Heart right ventricle (tissue), 16 donors: ENCODE data around the gene HHIPL1. TPM values are rescaled to one million over a fixed set of nuclear protein-coding genes. Genes with fewer than 3 reads are reported as not detected.

Source experiments
- ATAC-seq, 8 donors: fragments of 200-7000 bp; cut with Tn5 transposase; one replicate each; pipeline ENCODE4 v1.9.1; 2020; ENCODE audit warnings: mild to moderate bottlenecking in 8 of 8, moderate library complexity in 8 of 8, moderate number of reproducible peaks in 1 of 8
- DNase-seq, 2 donors: peaks; one replicate each; pipeline ENCODE4 v3.0.0-alpha.2; 2020
- H3K27ac ChIP-seq, 10 donors: fragments of 200-600 bp; sonication (generic) in 2 of 10; one replicate each; pipeline versions ENCODE4 v1.5.0 to v1.8.0; 2020 to 2022; ENCODE audit warnings: mild to moderate bottlenecking in 3 of 10
- H3K27me3 ChIP-seq, 7 donors: fragments of 200-600 bp; one replicate each; pipeline ENCODE4 v1.8.0; 2021 to 2022; ENCODE audit warnings: mild to moderate bottlenecking in 2 of 7
- H3K36me3 ChIP-seq, 9 donors: fragments of 200-600 bp; sonication (generic) in 1 of 9; one replicate each; pipeline versions ENCODE4 v1.5.0 to v1.8.0; 2020 to 2022; ENCODE audit warnings: mild to moderate bottlenecking in 2 of 9
- H3K4me1 ChIP-seq, 9 donors: fragments of 200-600 bp; sonication (generic) in 1 of 9; one replicate each; pipeline versions ENCODE4 v1.5.0 to v1.8.0; 2020 to 2022; ENCODE audit warnings: mild to moderate bottlenecking in 4 of 9
- H3K4me3 ChIP-seq, 10 donors: fragments of 200-600 bp; sonication (generic) in 2 of 10; one replicate each; pipeline versions ENCODE4 v1.5.0 to v1.8.0; 2020 to 2022; ENCODE audit warnings: mild to moderate bottlenecking in 7 of 10, moderate library complexity in 2 of 10
- H3K9me3 ChIP-seq, 11 donors: fragments of 200-600 bp in 10 of 11; sonication (generic) in 2 of 11; one replicate each; pipeline versions ENCODE4 v1.5.0 to v1.8.0; 2013 to 2022; ENCODE audit warnings: mild to moderate bottlenecking in 2 of 11, control low read depth in 1 of 11, moderate library complexity in 1 of 11
- CTCF ChIP-seq, 9 donors: fragments of 200-600 bp; sonication (generic) in 2 of 9; IDR thresholded peaks; one replicate each; pipeline versions ENCODE4 v1.5.0 to v1.8.0; 2021 to 2022; ENCODE audit warnings: antibody characterized with exemption in 9 of 9, mild to moderate bottlenecking in 5 of 9, moderate library complexity in 1 of 9
- WGBS, 2 donors: extraction: QIAGEN DNeasy Blood & Tissue Kit; methylation state at CpG; one replicate each; pipeline ENCODE4 v1.1.7; 2013; ENCODE audit warnings: inconsistent platforms in 1 of 2; 5-methylcytosine and 5-hydroxymethylcytosine counted together
- intact Hi-C, 10 donors: fragments of 100-400 bp; cut with DNase I; formaldehyde crosslinking; loops; one replicate each; pipeline versions ENCODE4 v1.11.1 to v1.14.2; 2022
- polyA plus RNA-seq, 2 donors: library from polyadenylated mRNA; stranded (reverse); fragments of 200-250 nt; gene quantifications; one replicate each; pipeline ENCODE4 v1.2.3, GENCODE V29; 2013
- total RNA-seq, 10 donors: library from RNA; stranded (reverse); fragmentation: NEBNext Ultra II Directional in 3 of 10; extraction: Animal tissue kit (Norgen Biotek cat#: 25700) in 3 of 10; gene quantifications; one replicate each; pipeline versions ENCODE4 v1.2.1 to v1.2.4, GENCODE V29; 2021 to 2023
- donor health status: Arrhythmogenic right ventricular cardiomyopathy.
- donor health status: ischemic (EF 13 %, LVEDD 7.1; RV severe dilation, severe dysfunction).
- donor health status: healthy with polysubstance abuse.
- donor health status: DM: no; HTN: yes; CAD: no.
- donor health status: DM: no; HTN: no; CAD: no.
- donor health status: ischemic (EF 25% LVEDD 6.9; RV normal size, moderate dysfunction).
- donor health status: ischemic (EF 25% LVEDD 5.7; RV mildly dilated, moderate dysfunction).
- donor health status: healthy.
- donor health status: DM: yes; HTN: yes; CAD: no.
- donor health status: Ischemic cardiomyopathy.
- donor health status: ischemic (EF 35%, LVEDD 5.7; RV mildly dilated, moderate dysfunction).
- donor health status: nonischemic (EF 11% LVEDD 7.7; RV severe dilation, severe dysfunction).
- donor health status: DM: yes; HTN: yes; CAD: no.
- donor health status: PGD.
- donor health status: ischemic (EF 29% LVEDD 5.4; RV normal size, mild dysfunction).
- donor health status: nonischemic (EF 23%, LVEDD 6.1; RV moderate dilation, normal function).

Gene HHIPL1
- total and polyA plus RNA-seq, 12 donors, result 0.55 to 2.2 (median 1.2) TPM

DNA sequence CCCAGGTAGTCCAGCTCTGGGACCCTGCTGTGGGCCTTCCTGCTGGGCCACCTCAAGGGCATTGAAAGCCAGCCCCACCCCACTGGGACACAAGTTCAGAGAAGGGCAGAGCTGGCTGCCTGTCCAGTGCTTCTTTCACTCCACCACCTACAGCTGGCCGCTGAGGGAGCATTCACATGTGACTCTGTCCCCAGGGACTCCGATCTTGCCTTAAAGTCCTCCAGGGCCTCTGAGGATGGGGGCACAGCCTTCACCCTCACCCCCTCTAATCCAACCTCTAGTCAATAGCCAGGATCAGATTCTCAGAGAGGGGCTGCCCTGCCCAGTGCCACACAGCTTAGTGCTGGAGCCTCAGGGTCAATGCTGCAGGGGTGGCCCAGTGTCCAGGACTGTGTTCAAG, 34.2 kb downstream of the HHIPL1 start:
- no peak for TF ChIP-seq CTCF (IDR thresholded peaks at IDR 0.05)
- Histone ChIP-seq H3K4me3 (no peak overlapping the region), H3K36me3 (no peaks in the 10 kb centered on the region), H3K9me3 (peaks cover 0 to 21% (median 10%) of the 10 kb centered on the region in 11 donors), H3K27ac (no peak overlapping the region), H3K4me1 (peaks cover 6 to 20% (median 9%) of the 10 kb centered on the region in 9 donors), H3K27me3 (peaks cover 0 to 17% (median 3%) of the 10 kb centered on the region in 7 donors)
- no peak for DNase-seq
- intact Hi-C loops, result no loop called here
- WGBS, 2 donors, result 89 to 93% methylated on average over 2 of the region's 2 CpGs
- ATAC-seq, result no peak

DNA sequence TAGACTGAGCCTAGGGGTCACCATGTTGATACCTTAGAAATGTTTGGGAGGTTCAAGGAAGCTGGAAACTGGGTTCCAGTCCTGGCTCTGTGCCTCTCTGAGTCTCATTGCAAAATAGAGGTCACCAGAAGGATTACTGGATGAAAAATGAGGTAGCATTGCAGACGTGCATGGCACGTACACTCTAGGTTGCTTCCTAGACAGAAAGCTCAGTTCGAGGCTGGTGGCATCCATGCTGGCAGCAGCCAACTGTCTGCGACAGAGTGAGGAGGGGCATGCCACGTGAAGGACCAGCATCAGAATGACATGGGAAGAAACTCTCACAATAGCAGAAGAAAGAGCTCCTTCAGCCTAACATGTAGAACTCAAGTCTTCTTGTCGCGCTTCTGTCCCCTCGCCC, 34.6 kb downstream of the HHIPL1 start:
- intact Hi-C loops, result no loop called here
- 85 to 89% methylated on average over 8 of the region's 8 CpGs for WGBS, 2 donors
- Histone ChIP-seq H3K4me1 (peaks cover 7 to 22% (median 12%) of the 10 kb centered on the region in 9 donors), H3K36me3 (no peaks in the 10 kb centered on the region), H3K27me3 (peaks cover 0 to 17% (median 3%) of the 10 kb centered on the region in 7 donors), H3K4me3 (no peak overlapping the region), H3K9me3 (peaks cover 0 to 21% (median 10%) of the 10 kb centered on the region in 11 donors), H3K27ac (no peak overlapping the region)
- no peak for TF ChIP-seq CTCF (IDR thresholded peaks at IDR 0.05)
- no peak for ATAC-seq
- no peak for DNase-seq

- Histone ChIP-seq H3K9me3 (peaks cover 0 to 21% (median 10%) of the 10 kb centered on the region in 11 donors), H3K4me3 (no peak overlapping the region), H3K36me3 (no peaks in the 10 kb centered on the region), H3K27ac (no peak overlapping the region), H3K4me1 (peaks cover 9 to 24% (median 15%) of the 10 kb centered on the region in 9 donors), H3K27me3 (peaks cover 0 to 17% (median 3%) of the 10 kb centered on the region in 7 donors)
- ATAC-seq (no peak), DNase-seq (no peak)
- no peak for TF ChIP-seq CTCF (IDR thresholded peaks at IDR 0.05)
- WGBS, 2 donors, result 64 to 67% methylated on average over 5 of the region's 5 CpGs
- intact Hi-C loops, result loop anchor here in 6 of 10 donors (5.0 kb wide), 3 partner anchors 47 to 207 kb away; partner anchors contain the start of gene EML1 (in 2 of the 6)
Measured at GRCh38 chr14:99679996-99680395, 35.1 kb downstream of the HHIPL1 start.

DNA sequence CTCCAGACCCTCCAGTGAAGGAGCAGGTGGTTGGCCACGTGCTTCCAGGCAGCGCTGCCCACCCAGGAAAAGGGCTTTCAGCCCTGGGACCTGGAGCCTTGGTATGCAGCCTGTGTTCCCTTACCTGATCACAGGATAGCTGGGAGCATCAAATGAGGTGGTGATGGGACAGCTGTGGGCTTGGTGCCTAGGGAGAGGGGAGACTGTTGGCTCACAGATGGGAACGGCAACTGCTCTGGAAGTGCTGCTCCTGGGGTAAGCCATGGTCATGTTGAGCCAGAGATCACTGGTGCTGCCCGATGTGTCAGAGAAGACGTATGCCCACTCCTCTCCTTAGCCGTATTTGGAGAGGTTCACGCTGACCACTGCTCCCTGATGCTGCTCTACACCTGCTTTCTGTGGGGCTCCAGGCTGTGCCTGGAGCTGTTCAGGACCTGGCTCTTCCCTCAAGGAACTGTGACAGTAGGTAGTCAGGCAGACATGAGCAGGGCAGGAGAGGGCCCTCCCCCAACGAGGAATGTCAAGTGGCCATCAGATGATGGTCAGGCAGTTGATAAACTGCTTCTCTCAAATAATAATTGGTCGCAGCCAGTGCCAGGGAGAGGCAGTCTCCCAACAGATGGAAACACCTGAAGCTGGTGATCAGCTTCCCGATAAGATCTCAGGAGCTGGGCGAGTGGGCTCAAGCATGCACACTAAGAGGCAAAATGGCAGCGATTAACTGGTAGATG, 36.3 kb downstream of the HHIPL1 start:
- Histone ChIP-seq H3K36me3 (no peaks in the 10 kb centered on the region), H3K4me1 (peaks cover 9 to 24% (median 15%) of the 10 kb centered on the region in 9 donors), H3K9me3 (peaks cover 0 to 21% (median 10%) of the 10 kb centered on the region in 11 donors), H3K4me3 (no peak overlapping the region), H3K27me3 (peaks cover 0 to 8% (median 0%) of the 10 kb centered on the region in 7 donors), H3K27ac (no peak overlapping the region)
- TF ChIP-seq CTCF (IDR thresholded peaks at IDR 0.05), result no peak
- DNase-seq (no peak), ATAC-seq (no peak)
- intact Hi-C loops, result loop anchor here in 6 of 10 donors (5.0 kb wide), 3 partner anchors 46 to 206 kb away; partner anchors contain the start of gene EML1 (in 2 of the 6)
- 69 to 70% methylated on average over 12 of the region's 12 CpGs for WGBS, 2 donors
